ENCODE data around the gene KCNH6. TPM values are rescaled to one million over a fixed set of nuclear protein-coding genes. Genes with fewer than 3 reads are reported as not detected.

Gene KCNH6
- total and polyA plus RNA-seq, 2 donors from 2014 or later: 0.57 to 4.8 TPM

DNA sequence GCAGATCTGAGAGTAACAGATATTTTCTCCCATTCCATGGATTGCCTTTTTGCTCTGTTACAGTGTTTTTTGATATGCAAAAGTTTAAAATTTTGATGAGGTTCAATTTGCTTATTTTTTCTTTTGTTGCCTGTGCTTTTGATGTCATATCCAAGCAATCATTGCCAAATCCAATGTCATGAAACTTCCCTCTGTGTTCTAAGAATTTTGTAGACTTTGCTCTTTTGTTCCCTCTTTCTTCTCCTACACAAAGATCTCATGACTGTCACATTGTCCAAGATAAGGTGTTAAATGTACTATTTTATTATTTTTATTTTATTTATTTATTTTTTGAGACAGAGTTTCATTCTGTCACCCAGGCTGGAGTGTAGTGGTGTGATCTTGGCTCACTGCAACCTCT is 18.9 kb upstream of the KCNH6 start:
- H3K36me3 ChIP-seq (ENCODE audit: control insufficient read depth in 2 of 3, insufficient read depth in 3 of 3, low read length in 3 of 3): no peaks in the 10 kb centered on the region
- FAIRE-seq: no peak
- H3K4me1 ChIP-seq (ENCODE audit: control insufficient read depth in 2 of 3, insufficient read depth in 2 of 3, low read depth in 1 of 3, low read length in 3 of 3): no peaks in the 10 kb centered on the region
- H3K9me3 ChIP-seq (ENCODE audit: control insufficient read depth in 2 of 3, insufficient read depth in 1 of 3, low read length in 3 of 3): no peaks in the 10 kb centered on the region
- H3K27ac ChIP-seq (ENCODE audit: low read depth in 2 of 2, low read length in 2 of 2): no peak overlapping the region
- H3K27me3 ChIP-seq (ENCODE audit: control insufficient read depth, insufficient read depth, low read length): no peaks in the 10 kb centered on the region
- TF ChIP-seq, protein P1, sequence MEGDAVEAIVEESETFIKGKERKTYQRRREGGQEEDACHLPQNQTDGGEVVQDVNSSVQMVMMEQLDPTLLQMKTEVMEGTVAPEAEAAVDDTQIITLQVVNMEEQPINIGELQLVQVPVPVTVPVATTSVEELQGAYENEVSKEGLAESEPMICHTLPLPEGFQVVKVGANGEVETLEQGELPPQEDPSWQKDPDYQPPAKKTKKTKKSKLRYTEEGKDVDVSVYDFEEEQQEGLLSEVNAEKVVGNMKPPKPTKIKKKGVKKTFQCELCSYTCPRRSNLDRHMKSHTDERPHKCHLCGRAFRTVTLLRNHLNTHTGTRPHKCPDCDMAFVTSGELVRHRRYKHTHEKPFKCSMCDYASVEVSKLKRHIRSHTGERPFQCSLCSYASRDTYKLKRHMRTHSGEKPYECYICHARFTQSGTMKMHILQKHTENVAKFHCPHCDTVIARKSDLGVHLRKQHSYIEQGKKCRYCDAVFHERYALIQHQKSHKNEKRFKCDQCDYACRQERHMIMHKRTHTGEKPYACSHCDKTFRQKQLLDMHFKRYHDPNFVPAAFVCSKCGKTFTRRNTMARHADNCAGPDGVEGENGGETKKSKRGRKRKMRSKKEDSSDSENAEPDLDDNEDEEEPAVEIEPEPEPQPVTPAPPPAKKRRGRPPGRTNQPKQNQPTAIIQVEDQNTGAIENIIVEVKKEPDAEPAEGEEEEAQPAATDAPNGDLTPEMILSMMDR (IDR thresholded peaks at IDR 0.05; ENCODE audit: borderline replicate concordance, extremely low read depth, insufficient read depth): no peak
- no peak overlapping the region for H3K4me3 ChIP-seq (ENCODE audit: low read length in 3 of 3)
- intact Hi-C loops (cut with DNase I): no loop called here
- no peak overlapping the region for H3K9ac ChIP-seq (ENCODE audit: low read length in 3 of 3)
- no peak for DNase-seq

DNA sequence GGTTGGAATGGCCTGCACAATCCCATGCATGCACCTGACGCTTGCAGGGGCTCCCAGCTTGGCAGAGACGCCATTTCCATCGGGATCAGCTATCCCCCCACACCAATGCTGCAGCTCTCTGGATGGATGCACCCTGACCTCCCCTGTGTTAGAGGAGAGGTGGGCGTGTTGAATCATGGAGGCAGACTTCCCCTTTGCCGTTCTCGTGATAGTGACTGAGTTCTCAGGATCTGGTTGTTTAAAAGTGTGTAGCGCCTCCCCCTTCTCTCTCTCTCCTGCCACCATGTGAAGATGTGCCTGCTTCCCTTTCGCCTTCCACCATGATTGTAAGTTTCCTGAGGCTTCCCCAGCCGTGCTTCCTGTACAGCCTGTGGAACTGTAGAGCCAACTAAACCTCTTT is 17.8 kb upstream of the KCNH6 start:
- no peaks in the 10 kb centered on the region for H3K27me3 ChIP-seq (ENCODE audit: control insufficient read depth, insufficient read depth, low read length)
- no peak overlapping the region for H3K9ac ChIP-seq (ENCODE audit: low read length in 3 of 3)
- no peaks in the 10 kb centered on the region for H3K4me1 ChIP-seq (ENCODE audit: control insufficient read depth in 2 of 3, insufficient read depth in 2 of 3, low read depth in 1 of 3, low read length in 3 of 3)
- no peak overlapping the region for H3K4me3 ChIP-seq (ENCODE audit: low read length in 3 of 3)
- no peak overlapping the region for H3K27ac ChIP-seq (ENCODE audit: low read depth in 2 of 2, low read length in 2 of 2)
- FAIRE-seq (no peak), DNase-seq (no peak)
- intact Hi-C loops (cut with DNase I): no loop called here
- TF ChIP-seq, protein P1 (IDR thresholded peaks at IDR 0.05; ENCODE audit: borderline replicate concordance, extremely low read depth, insufficient read depth): no peak
- H3K36me3 ChIP-seq (ENCODE audit: control insufficient read depth in 2 of 3, insufficient read depth in 3 of 3, low read length in 3 of 3): no peaks in the 10 kb centered on the region
- no peaks in the 10 kb centered on the region for H3K9me3 ChIP-seq (ENCODE audit: control insufficient read depth in 2 of 3, insufficient read depth in 1 of 3, low read length in 3 of 3)

DNA sequence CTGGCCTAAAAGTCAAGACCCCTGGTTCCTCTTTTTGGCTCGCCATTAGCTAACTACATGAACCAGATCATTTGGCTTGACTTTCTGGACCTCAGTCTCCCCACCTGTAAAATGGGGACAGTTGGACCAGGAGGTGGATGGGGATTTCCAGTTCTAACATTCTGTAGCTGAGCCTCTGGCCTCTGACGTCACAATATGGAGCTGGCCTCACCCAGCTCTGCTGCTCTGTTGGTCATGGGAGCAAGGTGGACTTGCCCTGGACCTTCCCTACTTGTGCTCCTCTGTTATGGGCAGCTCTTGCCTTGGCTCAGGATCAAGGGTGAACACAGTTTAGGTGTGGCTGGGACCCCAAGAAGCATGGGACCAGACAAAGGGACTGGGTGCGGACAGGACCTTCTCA is 16.5 kb upstream of the KCNH6 start:
- TF ChIP-seq, protein P1 (IDR thresholded peaks at IDR 0.05; ENCODE audit: borderline replicate concordance, extremely low read depth, insufficient read depth): no peak
- intact Hi-C loops (cut with DNase I): no loop called here
- FAIRE-seq: no peak

GRCh38 chr17:63511331-63511730 is 11.8 kb upstream of the KCNH6 start:
- Histone ChIP-seq H3K27me3 (ENCODE audit: control insufficient read depth, insufficient read depth, low read length) (no peaks in the 10 kb centered on the region), H3K27ac (ENCODE audit: low read depth in 2 of 2, low read length in 2 of 2) (no peak overlapping the region), H3K4me1 (ENCODE audit: control insufficient read depth in 2 of 3, insufficient read depth in 2 of 3, low read depth in 1 of 3, low read length in 3 of 3) (peaks cover 0 to 3% (median 0%) of the 10 kb centered on the region in 3 donors), H3K36me3 (ENCODE audit: control insufficient read depth in 2 of 3, insufficient read depth in 3 of 3, low read length in 3 of 3) (no peaks in the 10 kb centered on the region), H3K9ac (ENCODE audit: low read length in 3 of 3) (no peak overlapping the region), H3K4me3 (ENCODE audit: low read length in 3 of 3) (no peak overlapping the region), H3K9me3 (ENCODE audit: control insufficient read depth in 2 of 3, insufficient read depth in 1 of 3, low read length in 3 of 3) (no peaks in the 10 kb centered on the region)
- intact Hi-C loops (cut with DNase I): no loop called here
- DNase-seq (no peak), FAIRE-seq (no peak)
- TF ChIP-seq, protein P1 (IDR thresholded peaks at IDR 0.05; ENCODE audit: borderline replicate concordance, extremely low read depth, insufficient read depth): no peak

More for the DNA sequence above, 16.5 kb upstream of the KCNH6 start:
- Histone ChIP-seq H3K4me3 (ENCODE audit: low read length in 3 of 3) (no peak overlapping the region), H3K36me3 (ENCODE audit: control insufficient read depth in 2 of 3, insufficient read depth in 3 of 3, low read length in 3 of 3) (no peaks in the 10 kb centered on the region), H3K27ac (ENCODE audit: low read depth in 2 of 2, low read length in 2 of 2) (no peak overlapping the region), H3K27me3 (ENCODE audit: control insufficient read depth, insufficient read depth, low read length) (no peaks in the 10 kb centered on the region), H3K9ac (ENCODE audit: low read length in 3 of 3) (no peak overlapping the region), H3K4me1 (ENCODE audit: control insufficient read depth in 2 of 3, insufficient read depth in 2 of 3, low read depth in 1 of 3, low read length in 3 of 3) (no peaks in the 10 kb centered on the region), H3K9me3 (ENCODE audit: control insufficient read depth in 2 of 3, insufficient read depth in 1 of 3, low read length in 3 of 3) (no peaks in the 10 kb centered on the region)
- DNase-seq: no peak
